ENCODE data around the gene HTRA1. TPM values are rescaled to one million over a fixed set of nuclear protein-coding genes. Genes with fewer than 3 reads are reported as not detected.

The HTRA1 gene
- total and polyA plus RNA-seq, 9 of the 15 experiments (the other 6 are each of a cell fraction or from before 2014, with no cell fraction given), result 0.06 to 0.16 (median 0.13) TPM; not detected in 5

DNA sequence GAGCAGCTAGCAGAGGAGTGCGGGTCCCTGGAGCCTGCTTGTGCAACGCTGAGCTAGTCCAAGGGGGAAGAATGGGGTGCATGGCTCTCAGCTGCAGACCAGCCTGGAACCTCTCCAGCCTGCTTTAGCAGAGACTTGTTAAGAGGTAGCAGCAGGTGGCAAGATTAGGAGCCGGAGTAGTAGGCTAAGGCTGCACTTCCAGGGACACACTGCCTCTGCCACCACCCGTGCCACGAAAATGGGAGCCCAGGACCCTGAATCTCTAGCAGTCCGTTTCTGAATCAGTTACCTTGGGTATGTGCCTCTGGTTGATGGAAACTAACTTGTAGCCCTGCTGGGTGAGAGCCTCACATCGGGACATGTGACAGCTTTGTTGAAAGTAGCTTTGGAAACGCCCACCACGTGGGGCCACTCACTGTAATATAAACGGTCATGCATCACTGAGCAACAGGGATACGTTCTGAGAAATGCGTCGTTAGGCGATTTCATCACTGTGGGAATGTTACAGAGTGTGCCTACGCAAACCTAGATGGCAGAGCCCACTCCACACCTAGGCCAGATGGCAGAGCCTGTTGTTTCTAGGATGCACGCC lies 25.9 kb downstream of the HTRA1 start:
- Histone ChIP-seq H3K27me3 (ENCODE audit: control insufficient read depth in 2 of 2, insufficient read depth in 2 of 2, low read length in 2 of 2) (peaks cover 0 to 42% of the 10 kb centered on the region in 2 experiments; a peak in 2 of 5 replicates), H3K36me3 (ENCODE audit: control insufficient read depth, insufficient read depth, low read length) (no peaks in the 10 kb centered on the region), H3K4me3 (no peak overlapping the region), H3K9me3 (replicated peaks; ENCODE audit: control insufficient read depth, insufficient read depth, low read depth, low read length) (no peaks in the 10 kb centered on the region), H3K9me1 (ENCODE audit: control insufficient read depth, insufficient read depth, low read length) (no peaks in the 10 kb centered on the region), H3K27ac (ENCODE audit: extremely low read depth, low read depth, low read length) (no peak overlapping the region), H4K20me1 (replicated peaks; ENCODE audit: control insufficient read depth, insufficient read depth, low read length) (no peaks in the 10 kb centered on the region), H3K4me2 (ENCODE audit: insufficient read depth, low read length) (no peak overlapping the region), H3K9ac (ENCODE audit: insufficient read depth in 1 of 2, low read depth in 2 of 2, low read length in 2 of 2) (no peak overlapping the region), H2AFZ (ENCODE audit: low read depth, low read length) (no peak overlapping the region), H3K4me1 (replicated peaks in 1 of 2; ENCODE audit: control insufficient read depth in 2 of 2, insufficient read depth in 2 of 2, low read length in 2 of 2) (no peaks in the 10 kb centered on the region), H3K79me2 (ENCODE audit: control insufficient read depth, insufficient read depth, low read length) (no peaks in the 10 kb centered on the region)
- no peak for ATAC-seq
- ChIA-PET CTCF (ENCODE audit: low intra/inter-chr PET ratio) (no interaction called here), POLR2A (interaction anchor here (0.7 kb wide), 1 partner anchor 64 kb away, joined by 3 read pairs; no protein-coding TSS in a partner anchor)
- FAIRE-seq, result no peak
- intact Hi-C loops (cut with micrococcal nuclease), result no loop called here
- BruUV-seq (replicated peaks), result no TSS peak
- in situ Hi-C loops (cut with MboI), result no loop called here
- 0% methylated on average over 16 of the region's 16 CpGs for WGBS (ENCODE audit: insufficient coverage, low coverage, missing lambda C conversion rate)
- TF ChIP-seq SMAD2 (IDR thresholded peaks at IDR 0.05; ENCODE audit: low read depth, low read length) (no peak), FOXA3 (CRISPR knock-in tag; conservative IDR thresholded peaks at IDR 0.05 in 1 of 2, IDR thresholded peaks at IDR 0.05 in 1 of 2) (no peak), HCFC1 (IDR thresholded peaks at IDR 0.05; ENCODE audit: low read depth, low read length) (no peak), ESRRA (IDR thresholded peaks at IDR 0.05; ENCODE audit: borderline replicate concordance, low read depth) (no peak), DPF2 (IDR thresholded peaks at IDR 0.05) (no peak), SMARCA5 (IDR thresholded peaks at IDR 0.05) (no peak), RB1 (IDR thresholded peaks at IDR 0.05; ENCODE audit: low read depth) (no peak), MTA3 (IDR thresholded peaks at IDR 0.05; ENCODE audit: borderline replicate concordance) (no peak), ETV6 (IDR thresholded peaks at IDR 0.05; ENCODE audit: borderline replicate concordance in 1 of 2, low read depth in 2 of 2, low read length in 1 of 2) (no peak), ETV6 (CRISPR knock-in tag; IDR thresholded peaks at IDR 0.05; ENCODE audit: borderline replicate concordance) (no peak), ILK (tag; IDR thresholded peaks at IDR 0.05; ENCODE audit: borderline replicate concordance, low read depth) (no peak), ZBTB17 (CRISPR knock-in tag; IDR thresholded peaks at IDR 0.05) (no peak), NFIC (IDR thresholded peaks at IDR 0.05) (no peak), TSC22D4 (tag; IDR thresholded peaks at IDR 0.05) (no peak), CCNT2 (IDR thresholded peaks at IDR 0.05; ENCODE audit: borderline replicate concordance, extremely low read depth, insufficient read length, low read depth, low read length) (no peak), GABPB2 (CRISPR knock-in tag; conservative IDR thresholded peaks at IDR 0.05) (no peak)
- DNase-seq (ENCODE audit: extremely low read depth in 1 of 4, low spot score in 3 of 4), result no peak

Data from K562 (cell line).